ENCODE measurements around the gene SLC35E1.

SLC35E1 gene

GRCh38 chr19:16572332-16573211 is at the start of gene SLC35E1:
Gene SLC35E1, minus strand, starts transcription at chr19:16572415. Its CDS starts 51 bp downstream, at chr19:16572364.
- H3K4me3 ChIP-seq (ENCODE audit: low read depth, low read length), result peak within 1 kb of the TSS; percentile 96
- TF ChIP-seq, protein P1, sequence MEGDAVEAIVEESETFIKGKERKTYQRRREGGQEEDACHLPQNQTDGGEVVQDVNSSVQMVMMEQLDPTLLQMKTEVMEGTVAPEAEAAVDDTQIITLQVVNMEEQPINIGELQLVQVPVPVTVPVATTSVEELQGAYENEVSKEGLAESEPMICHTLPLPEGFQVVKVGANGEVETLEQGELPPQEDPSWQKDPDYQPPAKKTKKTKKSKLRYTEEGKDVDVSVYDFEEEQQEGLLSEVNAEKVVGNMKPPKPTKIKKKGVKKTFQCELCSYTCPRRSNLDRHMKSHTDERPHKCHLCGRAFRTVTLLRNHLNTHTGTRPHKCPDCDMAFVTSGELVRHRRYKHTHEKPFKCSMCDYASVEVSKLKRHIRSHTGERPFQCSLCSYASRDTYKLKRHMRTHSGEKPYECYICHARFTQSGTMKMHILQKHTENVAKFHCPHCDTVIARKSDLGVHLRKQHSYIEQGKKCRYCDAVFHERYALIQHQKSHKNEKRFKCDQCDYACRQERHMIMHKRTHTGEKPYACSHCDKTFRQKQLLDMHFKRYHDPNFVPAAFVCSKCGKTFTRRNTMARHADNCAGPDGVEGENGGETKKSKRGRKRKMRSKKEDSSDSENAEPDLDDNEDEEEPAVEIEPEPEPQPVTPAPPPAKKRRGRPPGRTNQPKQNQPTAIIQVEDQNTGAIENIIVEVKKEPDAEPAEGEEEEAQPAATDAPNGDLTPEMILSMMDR (conservative IDR thresholded peaks at IDR 0.05; ENCODE audit: low read depth, low read length), result no peak
- DNase-seq (ENCODE audit: low read depth), result peak; percentile 94

DNA sequence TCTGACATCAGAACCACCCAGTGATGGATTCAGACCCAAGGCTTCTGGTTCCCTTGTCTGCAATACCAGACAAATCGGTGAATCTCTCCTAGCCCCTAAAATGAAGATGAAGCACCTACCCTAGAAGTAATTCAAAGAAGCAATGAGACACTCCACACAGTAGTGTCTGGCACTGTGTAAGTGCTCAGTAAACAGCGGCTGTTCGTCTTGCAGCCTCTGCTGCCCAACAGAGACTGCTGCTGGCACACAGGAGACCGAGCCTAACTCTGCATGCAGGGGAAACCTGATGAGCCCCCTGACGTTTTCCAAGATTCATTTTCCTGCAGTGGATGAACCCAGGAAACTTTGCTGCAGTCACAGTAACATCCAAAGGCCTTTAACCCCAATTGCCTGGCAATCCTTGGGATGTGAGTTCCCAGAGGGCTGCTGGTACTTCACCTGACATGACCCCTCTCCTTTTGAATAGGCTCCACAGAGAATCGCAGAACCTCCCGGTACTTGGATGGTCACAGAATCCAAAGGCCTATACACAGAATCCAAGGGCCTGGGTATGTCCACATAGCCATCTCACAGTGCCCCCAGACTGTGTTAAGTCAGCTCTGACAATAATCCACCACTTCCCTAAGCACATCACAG is 49.1 kb upstream of the SLC35E1 start:
- DNase-seq (ENCODE audit: low read depth), result no peak
- no peak overlapping the region for H3K4me3 ChIP-seq (ENCODE audit: low read depth, low read length)
- TF ChIP-seq, protein P1 (conservative IDR thresholded peaks at IDR 0.05; ENCODE audit: low read depth, low read length), result no peak

DNA sequence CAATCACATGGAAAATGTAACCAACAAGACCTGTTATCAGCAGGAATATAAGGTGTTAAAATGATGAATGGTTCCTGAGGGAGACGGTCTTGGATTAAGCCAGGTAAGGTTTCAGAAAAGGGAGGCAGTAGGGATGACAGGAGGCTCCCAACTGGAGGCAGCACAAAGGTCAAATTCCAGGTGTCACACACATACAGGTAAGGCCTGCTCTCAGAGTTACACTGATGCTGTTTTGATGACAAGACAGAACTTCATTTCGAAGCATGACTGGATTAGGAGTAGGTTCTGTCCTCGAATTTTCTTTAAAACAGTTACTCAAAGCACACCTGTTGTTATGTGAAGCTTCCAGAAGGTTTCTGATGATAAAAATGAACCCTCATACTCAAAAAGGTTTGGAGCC is 48.4 kb upstream of the SLC35E1 start:
- no peak for DNase-seq (ENCODE audit: low read depth)
- TF ChIP-seq, protein P1 (conservative IDR thresholded peaks at IDR 0.05; ENCODE audit: low read depth, low read length), result no peak
- H3K4me3 ChIP-seq (ENCODE audit: low read depth, low read length), result no peak overlapping the region

DNA sequence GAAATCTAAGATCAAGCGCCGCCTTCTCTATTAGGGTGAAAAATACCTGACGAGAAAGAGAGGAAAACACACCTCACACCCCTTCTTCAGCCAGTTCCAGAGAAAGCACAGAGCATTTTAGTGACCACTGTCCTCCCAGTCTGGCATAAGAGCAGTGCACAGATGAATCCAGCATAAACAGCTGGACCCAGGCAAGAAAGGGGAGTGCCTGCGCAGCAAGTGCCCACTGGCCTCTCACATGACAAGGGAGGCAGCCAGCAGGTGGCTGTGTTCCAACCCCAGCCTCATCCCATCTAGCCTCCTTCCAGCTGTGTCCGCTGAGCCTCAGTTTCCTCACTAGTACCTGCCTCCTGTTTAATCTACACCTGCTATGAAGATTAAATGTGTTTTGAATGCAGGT is 47.8 kb upstream of the SLC35E1 start:
- DNase-seq (ENCODE audit: low read depth), result no peak
- H3K4me3 ChIP-seq (ENCODE audit: low read depth, low read length), result no peak overlapping the region
- TF ChIP-seq, protein P1 (conservative IDR thresholded peaks at IDR 0.05; ENCODE audit: low read depth, low read length), result no peak

DNA sequence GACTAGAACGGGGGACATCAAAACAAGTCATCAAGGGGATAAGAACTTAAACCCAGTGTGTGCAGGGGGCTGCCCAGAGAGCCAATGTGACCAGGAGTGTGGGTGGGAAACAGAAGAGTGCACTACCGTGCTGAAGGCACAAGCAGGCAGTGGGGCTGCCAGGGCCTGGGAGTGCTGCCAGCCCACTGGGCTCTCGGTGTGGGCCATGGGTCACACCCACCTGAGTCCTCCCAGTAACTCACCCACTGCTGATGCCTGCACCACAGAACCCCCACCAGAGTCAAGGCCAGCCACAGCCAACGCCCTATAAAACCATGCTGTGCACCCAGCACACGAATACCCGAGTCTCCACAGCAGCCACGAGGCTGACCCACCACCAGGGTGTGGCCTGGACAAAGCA is 47.2 kb upstream of the SLC35E1 start:
- no peak overlapping the region for H3K4me3 ChIP-seq (ENCODE audit: low read depth, low read length)
- no peak for DNase-seq (ENCODE audit: low read depth)
- TF ChIP-seq, protein P1 (conservative IDR thresholded peaks at IDR 0.05; ENCODE audit: low read depth, low read length), result no peak

DNA sequence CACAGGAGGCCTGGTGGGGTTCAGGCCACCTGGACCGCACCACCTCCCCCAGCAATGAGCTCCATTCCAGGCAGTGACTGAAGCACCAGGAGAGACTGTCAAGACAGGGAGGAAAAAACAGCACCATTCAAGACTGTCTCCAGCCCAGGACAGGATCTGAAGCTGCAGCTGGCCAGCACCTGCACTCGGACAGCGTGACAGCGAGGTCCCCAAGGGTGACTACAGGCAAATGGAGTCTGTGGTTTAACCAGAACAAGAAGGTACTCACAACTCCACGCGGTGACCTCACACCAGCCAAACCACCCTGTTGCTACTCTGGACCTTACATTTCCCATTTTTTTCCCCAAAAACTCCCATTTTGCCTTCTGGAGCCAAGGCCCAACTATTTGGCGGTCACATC is 46.0 kb upstream of the SLC35E1 start:
- no peak overlapping the region for H3K4me3 ChIP-seq (ENCODE audit: low read depth, low read length)
- DNase-seq (ENCODE audit: low read depth), result no peak
- TF ChIP-seq, protein P1 (conservative IDR thresholded peaks at IDR 0.05; ENCODE audit: low read depth, low read length), result no peak
